Activated CD8-positive, alpha-beta memory T cell treated with anti-CD3 and anti-CD28 coated beads for 36 hours (primary cell): ENCODE measurements around the gene TNP1. TPM values are rescaled to one million over a fixed set of nuclear protein-coding genes. Genes with fewer than 3 reads are reported as not detected.

ENCODE experiments used
- CTCF ChIA-PET: fragments of 350-600 bp; sonication (Branson Sonifier 250); formaldehyde crosslinking; loops from one replicate; lab custom pipeline; 2021; ENCODE audit warnings: antibody characterized with exemption; lab: Charles Lee
- POLR2A ChIA-PET: fragments of 350-600 bp; sonication (Branson Sonifier 250); formaldehyde crosslinking; loops from one replicate; lab custom pipeline; 2021; ENCODE audit warnings: antibody characterized with exemption; lab: Charles Lee
- total RNA-seq, 2 experiments: library from RNA; stranded (reverse); gene quantifications; one replicate each; pipeline ENCODE4 v1.2.3, GENCODE V29; 2021

TNP1 gene
- not detected for total RNA-seq

DNA sequence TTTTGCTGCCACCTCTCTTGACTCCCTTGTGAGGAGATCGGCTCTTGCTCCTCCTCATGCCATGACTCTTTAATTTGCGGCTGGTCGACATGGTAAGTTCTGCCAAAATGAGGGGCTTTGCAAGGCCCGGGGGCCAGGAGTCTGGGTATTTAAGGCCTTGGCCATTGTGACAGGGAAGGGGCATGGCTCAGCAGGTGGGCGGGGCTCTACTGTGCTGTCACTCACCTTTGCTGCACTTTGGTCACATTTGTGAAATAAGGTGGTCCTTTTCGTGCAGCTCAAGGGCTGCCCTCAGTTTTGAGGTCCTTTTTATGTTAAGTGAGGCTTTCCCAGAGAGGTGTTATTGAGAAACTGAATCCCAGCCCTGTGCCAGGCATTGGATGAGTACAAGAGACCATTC lies at the start of gene TNP1:
TNP1 (minus strand) TSS at position 121 of the 400 bp plus-strand sequence; CDS start at position 91, 30 bp downstream.
- ChIA-PET POLR2A (no interaction called here), CTCF (no interaction called here)

DNA sequence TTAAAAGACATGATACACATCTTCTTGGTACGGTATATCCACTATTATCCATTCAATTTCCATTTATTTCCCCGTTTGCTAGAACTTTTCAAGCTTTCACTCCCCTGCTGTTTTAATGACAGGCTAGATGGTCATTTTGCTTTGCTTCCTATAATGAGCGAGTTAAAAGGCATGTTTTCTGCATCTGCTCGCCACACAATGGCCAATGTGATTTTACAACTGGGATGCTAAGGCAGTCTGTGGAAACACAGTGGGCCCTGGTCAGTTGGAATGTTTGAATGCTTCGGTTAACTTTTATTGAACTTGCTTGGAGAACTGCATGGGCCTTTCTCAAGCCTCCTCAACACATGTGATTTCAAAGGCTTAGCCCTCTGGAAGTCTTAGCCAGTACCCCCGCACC lies 48.4 kb upstream of the TNP1 start:
- CTCF ChIA-PET, result no interaction called here
- POLR2A ChIA-PET, result no interaction called here

GRCh38 chr2:216905649-216906329 lies 45.9 kb upstream of the TNP1 start:
- POLR2A ChIA-PET, result no interaction called here
- CTCF ChIA-PET, result no interaction called here

DNA sequence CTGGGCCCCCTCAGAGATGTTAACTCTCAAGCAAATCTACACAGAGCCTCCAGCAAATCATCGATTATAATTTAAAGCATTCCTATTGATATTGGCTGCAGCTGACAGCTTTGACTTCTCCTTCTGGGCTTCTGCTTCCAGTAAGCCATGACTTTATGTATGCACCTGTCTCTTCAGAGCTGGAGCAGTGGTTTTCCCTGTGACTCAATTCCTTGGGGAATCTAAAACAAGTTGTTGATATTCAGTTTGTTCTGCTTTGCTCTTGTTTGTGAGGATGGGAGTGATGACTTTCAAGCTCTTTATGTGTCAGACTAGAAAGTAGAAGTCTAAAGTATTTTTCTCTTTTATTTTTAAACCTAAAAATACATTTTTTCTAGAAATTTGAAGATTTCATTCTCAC lies 45.1 kb upstream of the TNP1 start:
- ChIA-PET POLR2A (no interaction called here), CTCF (no interaction called here)

GRCh38 chr2:216904554-216904953 lies 44.7 kb upstream of the TNP1 start:
- CTCF ChIA-PET, result no interaction called here
- POLR2A ChIA-PET, result no interaction called here

DNA sequence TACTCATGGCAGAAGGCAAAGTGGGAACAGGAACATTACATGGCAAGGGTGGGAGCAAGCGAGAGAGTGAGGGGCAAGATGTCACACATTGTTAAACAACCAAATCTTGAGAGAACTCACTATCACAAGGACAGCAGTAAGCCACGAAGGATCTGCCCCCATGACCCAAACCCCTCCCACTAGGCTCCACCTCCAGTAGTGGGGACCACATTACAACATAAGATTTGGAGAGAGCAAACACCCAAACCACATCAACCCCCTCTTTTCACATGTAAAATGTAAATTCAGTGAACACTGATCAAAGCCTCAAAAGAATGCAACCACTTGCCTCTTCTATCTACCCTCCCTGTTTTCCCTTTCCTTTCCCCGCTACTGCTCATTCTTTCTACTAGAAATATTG lies 43.6 kb upstream of the TNP1 start:
- CTCF ChIA-PET, result no interaction called here
- POLR2A ChIA-PET, result no interaction called here

DNA sequence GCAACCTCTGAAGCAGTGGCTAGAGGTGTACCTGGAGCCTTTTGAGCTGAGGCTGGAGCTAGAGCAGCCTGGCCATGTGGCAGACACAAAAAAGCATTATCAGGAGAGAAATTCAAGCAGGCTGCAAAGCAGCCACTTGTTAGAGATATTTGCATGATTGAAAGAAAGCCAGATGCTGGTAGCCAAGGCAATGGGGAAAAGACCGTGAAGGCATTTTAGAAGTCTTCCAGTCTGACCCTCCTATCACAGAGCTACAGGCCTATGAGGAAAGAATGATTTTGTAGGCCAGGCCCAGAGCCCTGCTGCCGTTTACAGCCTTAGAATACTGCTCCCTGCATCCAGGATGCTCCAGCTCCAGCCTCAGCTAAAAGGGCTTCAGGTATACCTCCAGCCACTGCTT lies 41.4 kb upstream of the TNP1 start:
- POLR2A ChIA-PET, result no interaction called here
- CTCF ChIA-PET, result no interaction called here

- CTCF ChIA-PET, result no interaction called here
- POLR2A ChIA-PET, result no interaction called here
Measured at GRCh38 chr2:216900406-216900805, 40.5 kb upstream of the TNP1 start.

DNA sequence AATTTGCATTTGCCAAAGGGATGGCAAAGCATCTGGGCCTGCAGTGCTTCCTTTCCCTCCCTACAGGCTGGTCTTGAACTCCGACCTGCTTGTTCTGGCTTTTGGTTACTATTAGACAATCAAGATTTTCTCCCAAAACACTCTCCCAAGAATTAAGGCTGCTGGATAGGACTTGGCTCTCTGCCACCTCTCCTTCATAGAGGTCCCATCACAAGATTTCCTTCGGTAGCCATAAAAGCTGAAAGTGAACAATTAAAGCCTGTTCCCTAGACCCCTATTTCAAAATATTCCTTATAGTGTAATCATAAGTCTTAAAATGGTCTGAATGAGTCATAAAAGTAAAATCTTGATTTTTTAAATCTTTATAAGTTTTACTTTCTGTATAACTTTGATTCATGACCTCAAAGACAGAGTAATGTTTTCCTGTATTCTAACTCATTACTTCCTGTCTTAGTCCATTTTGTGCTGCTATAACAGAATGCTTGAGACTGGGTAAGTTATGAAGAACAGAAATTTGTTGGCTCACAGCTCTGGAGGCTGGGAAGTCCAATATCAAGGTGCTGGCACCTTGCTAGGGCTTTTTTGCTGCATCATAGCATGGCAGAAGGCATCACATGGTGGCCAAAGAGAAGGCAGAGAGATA lies 37.8 kb upstream of the TNP1 start:
- CTCF ChIA-PET, result no interaction called here
- POLR2A ChIA-PET, result no interaction called here

DNA sequence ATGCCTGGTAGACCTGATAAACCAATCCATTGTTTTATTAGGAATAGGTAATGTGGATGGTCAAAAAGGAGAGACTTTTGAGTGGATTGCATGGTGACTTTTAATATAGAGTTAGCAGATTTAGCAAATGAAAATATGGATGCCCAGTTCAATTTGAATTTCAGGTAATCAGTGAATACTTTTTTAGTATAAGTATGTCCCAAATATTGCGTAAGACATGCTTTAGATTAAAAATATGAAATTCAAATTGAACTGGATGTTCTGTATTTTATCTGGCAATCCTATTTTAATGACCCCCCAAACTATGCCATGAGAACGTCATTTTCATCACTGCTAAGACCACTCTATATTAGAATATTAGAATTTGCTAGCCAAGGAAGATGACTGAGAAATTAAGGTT lies 30.3 kb upstream of the TNP1 start:
- ChIA-PET CTCF (no interaction called here), POLR2A (no interaction called here)

DNA sequence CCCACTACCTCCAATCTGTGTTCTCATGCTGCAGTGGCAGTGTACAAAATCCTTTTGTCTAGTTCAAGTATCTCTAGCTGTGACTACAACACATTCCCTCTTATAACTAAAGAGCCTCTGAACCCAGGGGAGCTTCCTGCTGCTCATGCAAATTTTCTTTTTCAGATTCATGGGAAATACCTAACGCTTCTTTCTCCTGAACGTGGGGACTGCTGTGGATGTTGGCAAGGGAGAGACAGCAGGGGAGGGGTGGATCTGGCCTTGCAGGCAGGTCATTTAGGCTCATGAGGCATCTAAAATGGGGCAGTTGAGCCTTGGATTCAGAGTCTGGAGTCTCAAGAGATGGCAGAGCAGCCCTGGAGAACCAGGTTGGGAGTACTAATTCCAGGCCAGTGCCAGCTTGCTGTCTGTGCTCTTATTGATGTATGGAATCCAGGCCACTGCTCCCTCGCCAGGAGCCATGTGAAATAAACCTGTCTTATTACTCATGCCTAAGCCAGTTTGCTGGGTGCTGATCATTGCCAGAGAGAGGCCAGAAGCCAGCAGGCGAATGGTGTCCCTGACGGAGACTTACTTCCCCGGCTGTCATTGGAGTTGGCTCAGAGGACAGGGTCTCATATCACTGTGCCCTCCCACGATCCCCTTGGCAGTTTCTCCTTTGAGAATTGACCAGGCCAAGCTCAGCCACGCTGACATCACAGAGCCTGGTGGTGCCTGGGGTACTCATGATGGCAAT lies 29.2 kb upstream of the TNP1 start:
- ChIA-PET POLR2A (no interaction called here), CTCF (no interaction called here)

DNA sequence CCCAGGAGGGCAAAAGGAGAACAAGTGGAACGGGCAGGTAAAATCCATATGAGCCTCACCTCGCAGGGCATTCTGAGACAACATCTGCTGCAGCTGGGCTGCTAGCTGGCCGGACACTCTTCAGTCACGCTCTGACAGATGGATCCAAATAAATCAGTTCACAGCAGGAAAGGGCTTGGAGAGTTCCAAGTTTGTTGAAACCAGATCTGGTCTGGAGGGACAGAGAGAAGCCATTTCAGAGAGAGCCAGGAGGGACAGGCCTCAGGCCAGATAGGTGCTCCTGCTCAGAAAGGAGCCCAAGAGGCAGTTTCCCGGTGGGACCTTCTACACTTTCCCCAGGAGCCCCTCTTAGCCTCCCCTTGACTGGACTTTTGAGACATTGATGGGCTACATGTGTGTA lies 28.2 kb upstream of the TNP1 start:
- CTCF ChIA-PET, result no interaction called here
- POLR2A ChIA-PET, result no interaction called here

GRCh38 chr2:216887138-216887537 lies 27.3 kb upstream of the TNP1 start:
- POLR2A ChIA-PET, result no interaction called here
- CTCF ChIA-PET, result no interaction called here

GRCh38 chr2:216885117-216885553 lies 25.3 kb upstream of the TNP1 start:
- POLR2A ChIA-PET, result no interaction called here
- CTCF ChIA-PET, result no interaction called here

- POLR2A ChIA-PET, result no interaction called here
- CTCF ChIA-PET, result no interaction called here
Measured at GRCh38 chr2:216884347-216884746, 24.5 kb upstream of the TNP1 start.

- POLR2A ChIA-PET, result no interaction called here
- CTCF ChIA-PET, result no interaction called here
Measured at GRCh38 chr2:216882876-216883275, 23.0 kb upstream of the TNP1 start.

GRCh38 chr2:216881411-216881810 lies 21.5 kb upstream of the TNP1 start:
- ChIA-PET POLR2A (no interaction called here), CTCF (no interaction called here)

- ChIA-PET CTCF (no interaction called here), POLR2A (no interaction called here)
Measured at GRCh38 chr2:216880509-216881184, 20.8 kb upstream of the TNP1 start.

DNA sequence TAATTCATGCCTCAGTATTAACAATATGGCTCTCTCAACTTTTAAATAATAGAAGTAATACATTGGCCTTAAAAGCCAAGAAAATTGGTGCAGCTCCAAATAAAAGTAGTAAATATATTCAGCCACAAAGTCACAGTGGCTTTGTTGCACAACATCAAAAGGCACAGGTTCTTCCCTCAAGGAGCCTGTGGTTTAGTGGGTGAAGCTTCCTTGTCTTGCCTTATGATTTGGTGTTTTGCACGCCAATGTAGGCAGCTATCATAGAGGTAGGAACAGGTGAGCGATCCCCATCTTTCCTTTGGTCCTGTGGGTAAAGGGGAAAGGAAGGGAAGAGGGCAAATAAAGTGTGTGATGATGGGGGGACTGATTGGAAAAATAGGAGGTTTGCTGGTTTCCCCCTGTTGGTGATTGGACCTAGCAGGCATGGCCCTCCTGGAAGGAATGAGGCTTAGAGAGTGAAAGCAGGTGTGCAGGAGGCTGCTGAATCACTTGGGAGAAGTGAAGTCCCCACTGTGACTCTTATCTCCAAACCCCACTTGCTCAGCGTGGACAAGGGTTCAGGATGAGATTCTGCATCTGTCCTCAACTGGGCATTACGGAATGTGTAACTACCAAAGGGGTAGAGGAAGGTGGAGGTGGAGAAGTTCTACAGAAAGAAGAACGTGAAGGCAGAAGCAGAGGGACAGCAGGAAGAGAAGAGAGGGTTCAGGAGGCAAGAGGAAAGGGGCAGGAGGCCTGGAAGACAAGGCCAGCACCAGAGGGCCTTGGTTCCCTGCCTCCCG lies 20.1 kb upstream of the TNP1 start:
- ChIA-PET CTCF (no interaction called here), POLR2A (no interaction called here)
